Activated CD8-positive, alpha-beta T cell treated with anti-CD3 and anti-CD28 coated beads, Interleukin-2, amount 10 ng/mL, durations not matched to agents 7 days and 5 days (primary cell): ENCODE data around the gene UVRAG. TPM values are rescaled to one million over a fixed set of nuclear protein-coding genes. Genes with fewer than 3 reads are reported as not detected.

Experiments used
- ATAC-seq: fragments of 150-1000 bp; cut with Tn5 transposase; one replicate; pipeline ENCODE4 v1.10.0; 2021; ENCODE audit warnings: moderate library complexity
- CTCF ChIA-PET: fragments of 350-600 bp; sonication (Branson Sonifier 250); formaldehyde crosslinking; loops from one replicate; lab custom pipeline; 2021; ENCODE audit warnings: antibody characterized with exemption; lab: Charles Lee
- POLR2A ChIA-PET: fragments of 350-600 bp; sonication (Branson Sonifier 250); formaldehyde crosslinking; loops from one replicate; lab custom pipeline; 2021; ENCODE audit warnings: antibody characterized with exemption; lab: Charles Lee
- DNase-seq: peaks from one replicate; pipeline ENCODE4 v3.0.0-alpha.2; 2020
- H3K27ac Mint-ChIP-seq: one replicate; pipeline ENCODE4 v1.8.0; 2021; ENCODE audit warnings: mild to moderate bottlenecking, mixed read lengths
- H3K27me3 Mint-ChIP-seq: one replicate; pipeline ENCODE4 v1.8.0; 2021; ENCODE audit warnings: low read depth, mixed read lengths
- H3K36me3 Mint-ChIP-seq: one replicate; pipeline ENCODE4 v1.8.0; 2021; ENCODE audit warnings: low read depth, mixed read lengths
- H3K4me1 Mint-ChIP-seq: one replicate; pipeline ENCODE4 v1.8.0; 2021; ENCODE audit warnings: low read depth, mixed read lengths
- H3K4me3 Mint-ChIP-seq: one replicate; pipeline ENCODE4 v1.8.0; 2021; ENCODE audit warnings: mild to moderate bottlenecking, mixed read lengths
- H3K9me3 Mint-ChIP-seq: one replicate; pipeline ENCODE4 v1.8.0; 2022; ENCODE audit warnings: mixed read lengths; ENCODE audit not compliant: insufficient read depth
- total RNA-seq, 2 experiments: library from RNA; stranded (reverse); gene quantifications; one replicate each; pipeline ENCODE4 v1.2.3, GENCODE V29; 2021

The UVRAG gene
- total RNA-seq, 2 experiments from 2014 or later, result 19.8 to 21.1 TPM

GRCh38 chr11:76151556-76152085 lies 336.6 kb downstream of the UVRAG start:
- ChIA-PET CTCF (interaction anchor here (0.6 to 3.2 kb wide), 48 partner anchors 8 to 466 kb away, joined by 3 to 148 read pairs (median 4); partner anchors contain the start of gene UVRAG), POLR2A (interaction anchor here (0.9 kb wide), 1 partner anchor 171 kb away, joined by 3 read pairs; no protein-coding TSS in a partner anchor)
- no peaks in the 10 kb centered on the region for H3K36me3 Mint-ChIP-seq
- peak overlapping the region; percentile 73 for H3K4me3 Mint-ChIP-seq
- H3K27ac Mint-ChIP-seq, result peak overlapping the region; percentile 16
- peak; percentile 4 for ATAC-seq
- H3K27me3 Mint-ChIP-seq, result peaks cover 7% of the 10 kb centered on the region
- H3K9me3 Mint-ChIP-seq, result no peaks in the 10 kb centered on the region
- H3K4me1 Mint-ChIP-seq, result peaks cover 26% of the 10 kb centered on the region
- no peak for DNase-seq

GRCh38 chr11:76152086-76152681 lies 337.2 kb downstream of the UVRAG start:
- peak overlapping the region; percentile 73 for H3K4me3 Mint-ChIP-seq
- DNase-seq (peak; percentile 88), ATAC-seq (peak; percentile 95)
- H3K27me3 Mint-ChIP-seq, result peaks cover 7% of the 10 kb centered on the region
- no peaks in the 10 kb centered on the region for H3K36me3 Mint-ChIP-seq
- ChIA-PET CTCF (interaction anchor here (0.6 to 3.2 kb wide), 58 partner anchors 9 to 466 kb away, joined by 3 to 148 read pairs (median 4); partner anchors contain the start of gene UVRAG), POLR2A (interaction anchor here (0.9 kb wide), 1 partner anchor 171 kb away, joined by 3 read pairs; no protein-coding TSS in a partner anchor)
- no peaks in the 10 kb centered on the region for H3K9me3 Mint-ChIP-seq
- peak overlapping the region; percentile 37 for H3K27ac Mint-ChIP-seq
- H3K4me1 Mint-ChIP-seq, result peaks cover 26% of the 10 kb centered on the region

GRCh38 chr11:76152741-76153570 lies 337.9 kb downstream of the UVRAG start:
- H3K36me3 Mint-ChIP-seq, result no peaks in the 10 kb centered on the region
- CTCF ChIA-PET, result interaction anchor here (0.6 to 3.2 kb wide), 51 partner anchors 9 to 438 kb away, joined by 3 to 148 read pairs (median 4); partner anchors contain the start of gene UVRAG
- POLR2A ChIA-PET, result no interaction called here
- H3K4me3 Mint-ChIP-seq, result peak overlapping the region; percentile 73
- peaks cover 7% of the 10 kb centered on the region for H3K27me3 Mint-ChIP-seq
- DNase-seq (peak; percentile 41), ATAC-seq (peak; percentile 13)
- H3K9me3 Mint-ChIP-seq, result no peaks in the 10 kb centered on the region
- H3K27ac Mint-ChIP-seq, result peak overlapping the region; percentile 37
- peaks cover 26% of the 10 kb centered on the region for H3K4me1 Mint-ChIP-seq

- DNase-seq, result no peak
- POLR2A ChIA-PET, result interaction anchor here (0.5 kb wide), 1 partner anchor 1211 kb away, joined by 4 read pairs; no protein-coding TSS in a partner anchor
These were observed 338.5 kb downstream of the UVRAG start for GRCh38 chr11:76153571-76153923.

GRCh38 chr11:76155500-76156227 lies 340.7 kb downstream of the UVRAG start:
- Mint-ChIP-seq H3K4me3 (no peak overlapping the region), H3K4me1 (peaks cover 26% of the 10 kb centered on the region), H3K27me3 (peaks cover 6% of the 10 kb centered on the region), H3K36me3 (no peaks in the 10 kb centered on the region), H3K9me3 (no peaks in the 10 kb centered on the region), H3K27ac (no peak overlapping the region)
- ChIA-PET POLR2A (interaction anchor here (0.5 kb wide), 1 partner anchor 1957 kb away, joined by 3 read pairs; no protein-coding TSS in a partner anchor), CTCF (interaction anchor here (1.4 kb wide), 1 partner anchor 259 kb away, joined by 6 read pairs; no protein-coding TSS in a partner anchor)
- DNase-seq, result no peak
- no peak for ATAC-seq

More at GRCh38 chr11:76153571-76153923, 338.5 kb downstream of the UVRAG start:
- Mint-ChIP-seq H3K27me3 (peaks cover 7% of the 10 kb centered on the region), H3K36me3 (no peaks in the 10 kb centered on the region), H3K9me3 (no peaks in the 10 kb centered on the region), H3K4me1 (peaks cover 26% of the 10 kb centered on the region), H3K4me3 (no peak overlapping the region), H3K27ac (peak overlapping the region; percentile 37)
- CTCF ChIA-PET, result interaction anchor here (1.6 to 3.2 kb wide), 5 partner anchors 14 to 352 kb away, joined by 8 to 148 read pairs (median 27); no protein-coding TSS in a partner anchor
- no peak for ATAC-seq

- peaks cover 20% of the 10 kb centered on the region for H3K4me1 Mint-ChIP-seq
- ChIA-PET CTCF (no interaction called here), POLR2A (no interaction called here)
- H3K9me3 Mint-ChIP-seq, result no peaks in the 10 kb centered on the region
- no peak overlapping the region for H3K4me3 Mint-ChIP-seq
- DNase-seq, result no peak
- peaks cover 2% of the 10 kb centered on the region for H3K27me3 Mint-ChIP-seq
- no peaks in the 10 kb centered on the region for H3K36me3 Mint-ChIP-seq
- no peak overlapping the region for H3K27ac Mint-ChIP-seq
- ATAC-seq, result no peak
These were observed 342.0 kb downstream of the UVRAG start for GRCh38 chr11:76156971-76157427.

- POLR2A ChIA-PET, result no interaction called here
- Mint-ChIP-seq H3K27ac (no peak overlapping the region), H3K4me3 (no peak overlapping the region), H3K9me3 (no peaks in the 10 kb centered on the region), H3K36me3 (no peaks in the 10 kb centered on the region), H3K27me3 (no peaks in the 10 kb centered on the region), H3K4me1 (peaks cover 11% of the 10 kb centered on the region)
- CTCF ChIA-PET, result no interaction called here
- ATAC-seq (no peak), DNase-seq (no peak)
These were observed 342.9 kb downstream of the UVRAG start for GRCh38 chr11:76157891-76158290.

GRCh38 chr11:76158394-76159302 lies 343.6 kb downstream of the UVRAG start:
- Mint-ChIP-seq H3K27ac (no peak overlapping the region), H3K36me3 (no peaks in the 10 kb centered on the region), H3K27me3 (no peaks in the 10 kb centered on the region), H3K4me1 (peaks cover 3% of the 10 kb centered on the region), H3K4me3 (no peak overlapping the region), H3K9me3 (no peaks in the 10 kb centered on the region)
- ATAC-seq (no peak), DNase-seq (no peak)
- ChIA-PET CTCF (no interaction called here), POLR2A (no interaction called here)

GRCh38 chr11:76159303-76159937 lies 344.4 kb downstream of the UVRAG start:
- ATAC-seq, result no peak
- no peaks in the 10 kb centered on the region for H3K4me1 Mint-ChIP-seq
- no peaks in the 10 kb centered on the region for H3K27me3 Mint-ChIP-seq
- ChIA-PET CTCF (no interaction called here), POLR2A (no interaction called here)
- no peaks in the 10 kb centered on the region for H3K36me3 Mint-ChIP-seq
- DNase-seq, result no peak
- no peak overlapping the region for H3K4me3 Mint-ChIP-seq
- no peaks in the 10 kb centered on the region for H3K9me3 Mint-ChIP-seq
- no peak overlapping the region for H3K27ac Mint-ChIP-seq

- Mint-ChIP-seq H3K4me3 (no peak overlapping the region), H3K4me1 (no peaks in the 10 kb centered on the region), H3K9me3 (no peaks in the 10 kb centered on the region), H3K27ac (no peak overlapping the region), H3K36me3 (no peaks in the 10 kb centered on the region), H3K27me3 (no peaks in the 10 kb centered on the region)
- ATAC-seq, result no peak
- DNase-seq, result no peak
- ChIA-PET CTCF (no interaction called here), POLR2A (no interaction called here)
These were observed 345.1 kb downstream of the UVRAG start for GRCh38 chr11:76159983-76160661.
